ENCODE data around the gene PRUNE2.
A peak's percentile ranks its signal among the peaks of the same experiment; 100 is the strongest.

PRUNE2 gene

DNA sequence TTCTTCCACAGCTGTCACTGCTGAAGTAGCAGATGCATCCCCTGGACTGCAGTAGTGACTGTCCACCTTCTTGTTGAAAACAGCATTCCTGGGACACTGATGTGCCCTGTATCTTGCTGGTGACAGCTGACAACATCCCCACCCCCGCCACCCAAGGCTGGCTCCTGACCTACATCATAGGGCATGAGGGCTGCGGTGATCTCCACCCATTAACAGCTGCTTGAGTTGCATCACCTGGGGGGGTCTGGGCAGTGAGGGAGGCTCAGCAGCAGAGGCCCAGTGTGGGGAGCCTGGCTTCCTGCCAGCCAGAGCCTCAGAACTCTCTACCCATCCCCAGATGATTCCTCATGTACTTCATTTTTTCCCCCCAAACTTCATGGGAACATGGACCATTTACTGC is 4.1 kb downstream of the PRUNE2 start:
- Histone ChIP-seq H3K23ac (ENCODE audit: low read length in 2 of 2) (no peak overlapping the region), H2BK15ac (ENCODE audit: low read depth, poor library complexity, severe bottlenecking) (no peak overlapping the region), H2BK120ac (ENCODE audit: low read depth, low read length) (no peak overlapping the region), H3K14ac (ENCODE audit: low read length in 2 of 2) (no peak overlapping the region), H3K27me3 (ENCODE audit: control insufficient read depth in 1 of 2, insufficient read depth in 1 of 2, low read length in 2 of 2) (peaks cover 0 to 7% of the 10 kb centered on the region in 2 experiments), H3K9me3 (ENCODE audit: control insufficient read depth, low read length) (no peaks in the 10 kb centered on the region), H2AK5ac (ENCODE audit: low read length, severe bottlenecking) (no peak overlapping the region), H3K4ac (ENCODE audit: low read depth in 1 of 2, low read length in 2 of 2) (no peak overlapping the region), H3K4me1 (ENCODE audit: control insufficient read depth, insufficient read depth, low read depth, low read length) (peaks cover 10% of the 10 kb centered on the region), H3K4me2 (ENCODE audit: low read length, poor library complexity, severe bottlenecking) (no peak overlapping the region), H3K4me3 (ENCODE audit: insufficient read depth in 1 of 2, low read depth in 1 of 2, low read length in 2 of 2) (peak overlapping the region in 1 of 2 experiments; percentile 29), H3K27ac (ENCODE audit: low read length, poor library complexity, severe bottlenecking) (no peak overlapping the region), H2AFZ (ENCODE audit: low read depth, low read length) (no peak overlapping the region), H4K8ac (ENCODE audit: low read length) (no peak overlapping the region), H3K36me3 (ENCODE audit: control insufficient read depth in 1 of 2, insufficient read depth in 2 of 2, low read depth in 1 of 2, low read length in 2 of 2) (peaks cover 0 to 13% of the 10 kb centered on the region in 2 experiments), H3K9ac (ENCODE audit: low read length) (no peak overlapping the region), H3K18ac (ENCODE audit: low read depth in 1 of 2, low read length in 2 of 2) (no peak overlapping the region), H3K79me1 (replicated peaks; ENCODE audit: low read length, poor library complexity, severe bottlenecking) (no peaks in the 10 kb centered on the region), H2BK12ac (ENCODE audit: low read length in 2 of 2) (no peak overlapping the region), H2BK5ac (ENCODE audit: low read depth, low read length, poor library complexity, severe bottlenecking) (no peak overlapping the region), H4K91ac (ENCODE audit: low read length) (no peak overlapping the region)
- WGBS: 87% methylated on average over 2 of the region's 2 CpGs
- no peak for DNase-seq

DNA sequence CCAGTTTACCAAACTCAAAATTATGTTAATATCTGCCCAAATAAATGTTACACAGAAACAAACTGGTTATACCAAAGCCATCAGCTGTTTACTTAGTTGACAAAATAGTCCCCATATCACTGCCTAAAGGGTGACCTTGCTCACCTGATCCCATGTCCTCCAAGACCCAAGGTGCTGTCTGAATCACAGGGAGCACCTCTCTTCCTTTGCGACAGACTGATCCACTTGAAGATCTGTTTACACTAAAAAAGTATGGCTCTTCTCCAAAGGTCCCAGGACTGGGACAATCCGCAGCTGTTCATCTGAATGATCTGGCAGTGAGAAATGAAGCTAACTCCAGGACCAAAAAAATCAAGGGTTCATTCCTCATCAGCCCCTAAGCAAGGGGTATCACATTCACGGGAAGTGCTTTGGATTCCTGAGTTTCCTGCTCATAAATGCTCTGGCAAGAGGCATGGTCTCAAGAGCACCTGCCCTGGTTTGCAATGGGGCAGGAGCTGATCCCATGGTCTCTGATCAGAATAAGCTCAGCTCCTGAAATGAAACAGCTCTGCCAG is 5.0 kb downstream of the PRUNE2 start:
- H3K27ac ChIP-seq (ENCODE audit: low read length, poor library complexity, severe bottlenecking): no peak overlapping the region
- no peak for DNase-seq
- no peak overlapping the region for H3K14ac ChIP-seq (ENCODE audit: low read length in 2 of 2)

DNA sequence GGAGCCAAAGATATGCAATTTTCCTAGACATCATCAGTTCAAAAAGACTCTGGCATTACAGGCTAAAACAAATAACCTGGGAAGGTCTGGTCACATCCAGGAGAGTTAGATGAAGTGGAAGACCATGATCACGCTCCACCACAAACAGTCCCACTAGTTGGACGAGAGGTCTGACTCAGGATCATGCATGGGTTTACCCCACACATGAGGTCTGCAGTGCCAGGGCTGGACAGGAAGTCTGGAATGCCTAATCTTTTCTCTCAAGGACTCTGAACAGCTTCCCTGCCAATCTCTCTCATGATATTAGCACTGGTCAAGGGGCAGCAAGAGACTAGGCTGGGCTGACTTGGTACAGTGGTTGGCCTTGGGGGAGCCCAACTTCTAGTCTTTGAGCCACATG is 7.1 kb downstream of the PRUNE2 start:
- no peak overlapping the region for H3K18ac ChIP-seq (ENCODE audit: low read depth in 1 of 2, low read length in 2 of 2)
- H2AFZ ChIP-seq (ENCODE audit: low read depth, low read length): no peak overlapping the region
- H2BK120ac ChIP-seq (ENCODE audit: low read depth, low read length): no peak overlapping the region
- H2BK15ac ChIP-seq (ENCODE audit: low read depth, poor library complexity, severe bottlenecking): no peak overlapping the region
- H3K79me1 ChIP-seq (replicated peaks; ENCODE audit: low read length, poor library complexity, severe bottlenecking): no peaks in the 10 kb centered on the region
- no peak overlapping the region for H3K4me2 ChIP-seq (ENCODE audit: low read length, poor library complexity, severe bottlenecking)
- H3K36me3 ChIP-seq (ENCODE audit: control insufficient read depth in 1 of 2, insufficient read depth in 2 of 2, low read depth in 1 of 2, low read length in 2 of 2): peaks cover 0 to 13% of the 10 kb centered on the region in 2 experiments
- H3K9ac ChIP-seq (ENCODE audit: low read length): no peak overlapping the region
- no peak overlapping the region for H3K4me3 ChIP-seq (ENCODE audit: insufficient read depth in 1 of 2, low read depth in 1 of 2, low read length in 2 of 2)
- H4K91ac ChIP-seq (ENCODE audit: low read length): no peak overlapping the region
- H4K8ac ChIP-seq (ENCODE audit: low read length): no peak overlapping the region
- H3K9me3 ChIP-seq (ENCODE audit: control insufficient read depth, low read length): no peaks in the 10 kb centered on the region
- DNase-seq: no peak
- H3K14ac ChIP-seq (ENCODE audit: low read length in 2 of 2): no peak overlapping the region
- no peak overlapping the region for H3K23ac ChIP-seq (ENCODE audit: low read length in 2 of 2)
- no peak overlapping the region for H3K27ac ChIP-seq (ENCODE audit: low read length, poor library complexity, severe bottlenecking)
- no peak overlapping the region for H2BK12ac ChIP-seq (ENCODE audit: low read length in 2 of 2)
- H3K4me1 ChIP-seq (ENCODE audit: control insufficient read depth, insufficient read depth, low read depth, low read length): peaks cover 8% of the 10 kb centered on the region
- no peaks in the 10 kb centered on the region for H3K27me3 ChIP-seq (ENCODE audit: control insufficient read depth in 1 of 2, insufficient read depth in 1 of 2, low read length in 2 of 2)
- no peak overlapping the region for H2AK5ac ChIP-seq (ENCODE audit: low read length, severe bottlenecking)
- no peak overlapping the region for H3K4ac ChIP-seq (ENCODE audit: low read depth in 1 of 2, low read length in 2 of 2)
- H2BK5ac ChIP-seq (ENCODE audit: low read depth, low read length, poor library complexity, severe bottlenecking): no peak overlapping the region
- WGBS: 67% methylated on average over 2 of the region's 2 CpGs

More for the DNA sequence above, 5.0 kb downstream of the PRUNE2 start:
- Histone ChIP-seq H2BK120ac (ENCODE audit: low read depth, low read length) (no peak overlapping the region), H3K9me3 (ENCODE audit: control insufficient read depth, low read length) (no peaks in the 10 kb centered on the region), H3K4ac (ENCODE audit: low read depth in 1 of 2, low read length in 2 of 2) (no peak overlapping the region), H3K79me1 (replicated peaks; ENCODE audit: low read length, poor library complexity, severe bottlenecking) (no peaks in the 10 kb centered on the region), H4K91ac (ENCODE audit: low read length) (no peak overlapping the region), H2AK5ac (ENCODE audit: low read length, severe bottlenecking) (no peak overlapping the region), H3K4me1 (ENCODE audit: control insufficient read depth, insufficient read depth, low read depth, low read length) (peaks cover 9% of the 10 kb centered on the region), H2BK15ac (ENCODE audit: low read depth, poor library complexity, severe bottlenecking) (no peak overlapping the region), H3K4me2 (ENCODE audit: low read length, poor library complexity, severe bottlenecking) (no peak overlapping the region), H2AFZ (ENCODE audit: low read depth, low read length) (no peak overlapping the region), H2BK12ac (ENCODE audit: low read length in 2 of 2) (no peak overlapping the region), H3K27me3 (ENCODE audit: control insufficient read depth in 1 of 2, insufficient read depth in 1 of 2, low read length in 2 of 2) (peaks cover 0 to 7% of the 10 kb centered on the region in 2 experiments), H3K4me3 (ENCODE audit: insufficient read depth in 1 of 2, low read depth in 1 of 2, low read length in 2 of 2) (no peak overlapping the region), H3K9ac (ENCODE audit: low read length) (no peak overlapping the region), H2BK5ac (ENCODE audit: low read depth, low read length, poor library complexity, severe bottlenecking) (no peak overlapping the region), H3K18ac (ENCODE audit: low read depth in 1 of 2, low read length in 2 of 2) (no peak overlapping the region), H3K23ac (ENCODE audit: low read length in 2 of 2) (no peak overlapping the region), H3K36me3 (ENCODE audit: control insufficient read depth in 1 of 2, insufficient read depth in 2 of 2, low read depth in 1 of 2, low read length in 2 of 2) (peaks cover 0 to 13% of the 10 kb centered on the region in 2 experiments), H4K8ac (ENCODE audit: low read length) (no peak overlapping the region)
- WGBS: 75% methylated on average over 3 of the region's 3 CpGs

DNA sequence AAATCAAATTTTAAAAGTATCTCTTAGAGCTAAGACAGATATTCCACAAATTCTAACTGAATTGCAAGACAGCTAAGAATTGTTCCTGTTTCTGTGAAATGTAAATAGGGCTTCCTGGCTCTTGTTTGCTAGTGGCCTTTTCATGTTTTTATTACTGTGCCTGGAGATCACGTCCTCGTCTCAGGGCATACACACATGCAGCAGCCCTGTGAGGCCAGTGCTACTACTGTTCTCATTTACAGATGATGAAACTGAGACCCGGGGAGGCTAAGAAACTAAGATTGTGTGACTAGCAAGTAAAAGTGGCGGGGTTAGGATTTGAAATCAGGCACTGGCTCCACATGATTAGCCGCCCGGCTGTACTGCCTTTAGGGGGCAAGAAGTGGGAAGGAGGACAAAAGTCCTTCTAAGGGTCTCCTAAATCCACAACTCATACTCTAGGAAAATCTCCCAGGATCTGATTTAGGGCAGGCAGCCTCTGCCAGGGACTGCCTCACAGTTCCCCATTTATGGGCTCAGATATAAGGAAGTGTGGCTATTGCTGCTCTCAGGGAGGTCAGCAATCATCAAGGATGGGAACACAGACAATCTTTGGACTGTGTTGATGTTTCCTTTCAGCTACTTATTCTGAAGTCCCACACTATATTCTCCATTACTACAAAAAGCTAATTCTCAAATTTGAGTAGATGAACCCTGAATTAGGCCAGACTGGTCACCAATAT is 7.9 kb downstream of the PRUNE2 start:
- H2BK120ac ChIP-seq (ENCODE audit: low read depth, low read length): no peak overlapping the region
- H3K4ac ChIP-seq (ENCODE audit: low read depth in 1 of 2, low read length in 2 of 2): no peak overlapping the region
- H3K27ac ChIP-seq (ENCODE audit: low read length, poor library complexity, severe bottlenecking): no peak overlapping the region
- no peak overlapping the region for H2BK12ac ChIP-seq (ENCODE audit: low read length in 2 of 2)
- no peak overlapping the region for H3K4me2 ChIP-seq (ENCODE audit: low read length, poor library complexity, severe bottlenecking)
- no peak overlapping the region for H4K8ac ChIP-seq (ENCODE audit: low read length)
- H3K27me3 ChIP-seq (ENCODE audit: control insufficient read depth in 1 of 2, insufficient read depth in 1 of 2, low read length in 2 of 2): no peaks in the 10 kb centered on the region
- no peaks in the 10 kb centered on the region for H3K79me1 ChIP-seq (replicated peaks; ENCODE audit: low read length, poor library complexity, severe bottlenecking)
- no peak overlapping the region for H4K91ac ChIP-seq (ENCODE audit: low read length)
- no peak overlapping the region for H3K4me3 ChIP-seq (ENCODE audit: insufficient read depth in 1 of 2, low read depth in 1 of 2, low read length in 2 of 2)
- no peak overlapping the region for H3K14ac ChIP-seq (ENCODE audit: low read length in 2 of 2)
- H3K36me3 ChIP-seq (ENCODE audit: control insufficient read depth in 1 of 2, insufficient read depth in 2 of 2, low read depth in 1 of 2, low read length in 2 of 2): peaks cover 0 to 13% of the 10 kb centered on the region in 2 experiments
- H3K9ac ChIP-seq (ENCODE audit: low read length): no peak overlapping the region
- no peak overlapping the region for H2AK5ac ChIP-seq (ENCODE audit: low read length, severe bottlenecking)
- peaks cover 8% of the 10 kb centered on the region for H3K4me1 ChIP-seq (ENCODE audit: control insufficient read depth, insufficient read depth, low read depth, low read length)
- H2BK5ac ChIP-seq (ENCODE audit: low read depth, low read length, poor library complexity, severe bottlenecking): no peak overlapping the region
- H2BK15ac ChIP-seq (ENCODE audit: low read depth, poor library complexity, severe bottlenecking): no peak overlapping the region
- H2AFZ ChIP-seq (ENCODE audit: low read depth, low read length): no peak overlapping the region
- WGBS: 56% methylated on average over 4 of the region's 6 CpGs
- H3K18ac ChIP-seq (ENCODE audit: low read depth in 1 of 2, low read length in 2 of 2): no peak overlapping the region
- DNase-seq: no peak
- no peaks in the 10 kb centered on the region for H3K9me3 ChIP-seq (ENCODE audit: control insufficient read depth, low read length)
- H3K23ac ChIP-seq (ENCODE audit: low read length in 2 of 2): no peak overlapping the region
